Caco-2 (cell line): ENCODE results near the gene MMP20. TPM values are rescaled to one million over a fixed set of nuclear protein-coding genes. Genes with fewer than 3 reads are reported as not detected.
A peak's percentile ranks its signal among the peaks of the same experiment; 100 is the strongest.

Experiments used
- Bru-seq: library from RNA; stranded (reverse); fragments of 400-500 nt; gene quantifications from one replicate; lab custom pipeline; 2021; lab: Mats Ljungman, UMichigan
- BruChase-seq, 2 experiments: library from RNA; stranded (reverse); fragments of 400-500 nt; gene quantifications; one replicate each; lab custom pipeline; 2021; lab: Mats Ljungman, UMichigan
- BruUV-seq: library from RNA; stranded (reverse); fragments of 400-500 nt; replicated peaks from 2 replicates; lab custom pipeline; 2021; lab: Mats Ljungman, UMichigan
- CTCF ChIA-PET: fragments of 300-600 bp; sonication (Branson Sonifier 250); formaldehyde crosslinking; loops from one replicate; lab custom pipeline; 2022; ENCODE audit warnings: antibody characterized with exemption; lab: Charles Lee
- POLR2A ChIA-PET: fragments of 300-600 bp; sonication (Branson Sonifier 250); formaldehyde crosslinking; loops from one replicate; lab custom pipeline; 2022; ENCODE audit warnings: antibody characterized with exemption; lab: Charles Lee
- DNase-seq, 2 experiments: peaks; one replicate each; pipeline versions ENCODE4 v3.0.0 to v3.0.0-alpha.2; 2020 to 2022
- H3K27me3 ChIP-seq: replicated peaks from 2 replicates; pipeline ENCODE4 v1.6.0; 2011; ENCODE audit warnings: low read length; ENCODE audit not compliant: control insufficient read depth, insufficient read depth
- H3K36me3 ChIP-seq: 2 replicates; pipeline ENCODE4 v1.5.1; 2011; ENCODE audit warnings: low read length; ENCODE audit not compliant: control insufficient read depth, insufficient read depth
- H3K4me1 ChIP-seq: fragments of 250-450 bp; sonication (Bioruptor Pico); 2 replicates; pipeline ENCODE4 v1.5.1; 2020; ENCODE audit warnings: mild to moderate bottlenecking
- H3K4me3 ChIP-seq: 2 replicates; pipeline ENCODE4 v1.5.1; 2011; ENCODE audit warnings: low read depth, mild to moderate bottlenecking, control low read depth, low read length
- H3K9me3 ChIP-seq: fragments of 250-450 bp; sonication (Bioruptor Pico); 2 replicates; pipeline ENCODE4 v1.5.1; 2020; ENCODE audit warnings: mild to moderate bottlenecking, moderate library complexity
- H3K27ac Mint-ChIP-seq: one replicate; pipeline ENCODE4 v1.8.0; 2022; ENCODE audit warnings: mixed read lengths; ENCODE audit not compliant: unreplicated experiment
- H3K27me3 Mint-ChIP-seq: one replicate; pipeline ENCODE4 v1.8.0; 2022; ENCODE audit warnings: mixed read lengths; ENCODE audit not compliant: insufficient read depth, unreplicated experiment
- H3K36me3 Mint-ChIP-seq: one replicate; pipeline ENCODE4 v1.8.0; 2022; ENCODE audit warnings: mild to moderate bottlenecking, mixed read lengths; ENCODE audit not compliant: insufficient read depth, unreplicated experiment
- H3K4me1 Mint-ChIP-seq: one replicate; pipeline ENCODE4 v1.8.0; 2022; ENCODE audit warnings: low read depth, mixed read lengths; ENCODE audit not compliant: unreplicated experiment
- H3K4me3 Mint-ChIP-seq: one replicate; pipeline ENCODE4 v1.8.0; 2022; ENCODE audit warnings: mild to moderate bottlenecking, moderate library complexity, mixed read lengths; ENCODE audit not compliant: unreplicated experiment
- H3K9me3 Mint-ChIP-seq: one replicate; pipeline ENCODE4 v1.8.0; 2022; ENCODE audit warnings: mixed read lengths; ENCODE audit not compliant: unreplicated experiment
- intact Hi-C: fragments of 100-400 bp; cut with micrococcal nuclease; formaldehyde crosslinking; loops from one replicate; pipeline ENCODE4 v1.10.0; 2022; ENCODE audit not compliant: unreplicated experiment
- long read RNA-seq: library from polyadenylated mRNA; stranded (forward); transcript quantifications from one replicate; pipeline ENCODE4 v2.0.0, GENCODE V29; 2022
- total RNA-seq: library from RNA; stranded (reverse); gene quantifications from 2 replicates; pipeline ENCODE4 v1.2.3, GENCODE V29; 2022
- TF ChIP-seq, protein P1 (sequence below), 2 experiments: fragments of 200-600 bp in 1 of 2; IDR thresholded peaks; 1 replicate in 1 of 2; 2 replicates in 1 of 2; pipeline versions ENCODE4 v1.5.1 to v1.8.0; 2011 to 2022; ENCODE audit warnings: antibody characterized with exemption in 1 of 2, control low read depth in 1 of 2, inconsistent platforms in 1 of 2, low read depth in 1 of 2, low read length in 1 of 2, mild to moderate bottlenecking in 1 of 2, moderate library complexity in 1 of 2; ENCODE audit not compliant: insufficient read depth in 1 of 2, severe bottlenecking in 1 of 2, unreplicated experiment in 1 of 2

Gene MMP20, protein sequence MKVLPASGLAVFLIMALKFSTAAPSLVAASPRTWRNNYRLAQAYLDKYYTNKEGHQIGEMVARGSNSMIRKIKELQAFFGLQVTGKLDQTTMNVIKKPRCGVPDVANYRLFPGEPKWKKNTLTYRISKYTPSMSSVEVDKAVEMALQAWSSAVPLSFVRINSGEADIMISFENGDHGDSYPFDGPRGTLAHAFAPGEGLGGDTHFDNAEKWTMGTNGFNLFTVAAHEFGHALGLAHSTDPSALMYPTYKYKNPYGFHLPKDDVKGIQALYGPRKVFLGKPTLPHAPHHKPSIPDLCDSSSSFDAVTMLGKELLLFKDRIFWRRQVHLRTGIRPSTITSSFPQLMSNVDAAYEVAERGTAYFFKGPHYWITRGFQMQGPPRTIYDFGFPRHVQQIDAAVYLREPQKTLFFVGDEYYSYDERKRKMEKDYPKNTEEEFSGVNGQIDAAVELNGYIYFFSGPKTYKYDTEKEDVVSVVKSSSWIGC
- total RNA-seq, result not detected in 2 replicates
- Bru-seq, nascent RNA, result percentile 11 among the genes with signal in this experiment
- BruChase-seq, experiment 1, labeled RNA remaining after a 2-hour chase, result percentile 8 among the genes with signal in this experiment
- BruChase-seq, experiment 2, labeled RNA remaining after a 6-hour chase, result percentile 6 among the genes with signal in this experiment
- long read RNA-seq, result 0 reads

DNA sequence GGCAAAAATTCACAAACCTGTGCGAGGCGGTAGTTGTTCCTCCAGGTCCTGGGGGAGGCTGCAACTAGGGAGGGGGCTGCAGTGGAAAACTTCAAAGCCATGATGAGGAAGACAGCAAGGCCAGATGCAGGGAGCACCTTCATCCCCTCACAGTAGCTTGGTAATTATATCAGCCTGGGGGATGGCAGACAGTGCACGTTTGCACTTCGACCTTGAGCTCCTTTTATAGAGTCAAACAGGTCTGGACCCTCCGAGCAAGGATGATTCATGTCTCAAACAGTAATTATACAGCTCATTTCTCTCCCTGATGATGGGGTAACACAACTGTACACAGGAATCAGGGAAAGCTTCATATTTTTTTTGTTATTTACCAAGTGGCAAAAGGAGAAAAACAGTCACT, at the start of gene MMP20:
Gene MMP20, minus strand, starts transcription at position 156 of the 400 bp plus-strand sequence. Its CDS starts 13 bp downstream, at position 143.
- no peaks in the 10 kb centered on the region for H3K9me3 Mint-ChIP-seq
- intact Hi-C loops, result no loop called here
- BruUV-seq, result no TSS peak
- H3K27me3 ChIP-seq, result no peaks in the 10 kb centered on the region
- peaks cover 4% of the 10 kb centered on the region; the same call in 1 of the 2 replicates for H3K4me1 ChIP-seq
- peaks cover 17% of the 10 kb centered on the region for H3K4me1 Mint-ChIP-seq
- H3K27ac Mint-ChIP-seq, result no peak within 1 kb of the TSS
- no peak within 1 kb of the TSS for H3K4me3 ChIP-seq
- H3K36me3 ChIP-seq, result no peaks in the 10 kb centered on the region
- ChIA-PET CTCF (interaction anchor here (0.9 to 1.5 kb wide), 4 partner anchors 12 to 284 kb away, joined by 3 to 9 read pairs (median 4); no protein-coding TSS in a partner anchor), POLR2A (no interaction called here)
- H3K4me3 Mint-ChIP-seq, result no peak within 1 kb of the TSS
- no peaks in the 10 kb centered on the region for H3K9me3 ChIP-seq
- H3K27me3 Mint-ChIP-seq, result no peaks in the 10 kb centered on the region
- TF ChIP-seq, protein P1, sequence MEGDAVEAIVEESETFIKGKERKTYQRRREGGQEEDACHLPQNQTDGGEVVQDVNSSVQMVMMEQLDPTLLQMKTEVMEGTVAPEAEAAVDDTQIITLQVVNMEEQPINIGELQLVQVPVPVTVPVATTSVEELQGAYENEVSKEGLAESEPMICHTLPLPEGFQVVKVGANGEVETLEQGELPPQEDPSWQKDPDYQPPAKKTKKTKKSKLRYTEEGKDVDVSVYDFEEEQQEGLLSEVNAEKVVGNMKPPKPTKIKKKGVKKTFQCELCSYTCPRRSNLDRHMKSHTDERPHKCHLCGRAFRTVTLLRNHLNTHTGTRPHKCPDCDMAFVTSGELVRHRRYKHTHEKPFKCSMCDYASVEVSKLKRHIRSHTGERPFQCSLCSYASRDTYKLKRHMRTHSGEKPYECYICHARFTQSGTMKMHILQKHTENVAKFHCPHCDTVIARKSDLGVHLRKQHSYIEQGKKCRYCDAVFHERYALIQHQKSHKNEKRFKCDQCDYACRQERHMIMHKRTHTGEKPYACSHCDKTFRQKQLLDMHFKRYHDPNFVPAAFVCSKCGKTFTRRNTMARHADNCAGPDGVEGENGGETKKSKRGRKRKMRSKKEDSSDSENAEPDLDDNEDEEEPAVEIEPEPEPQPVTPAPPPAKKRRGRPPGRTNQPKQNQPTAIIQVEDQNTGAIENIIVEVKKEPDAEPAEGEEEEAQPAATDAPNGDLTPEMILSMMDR (IDR thresholded peaks at IDR 0.05; ENCODE audit: insufficient read depth in 1 of 2, low read depth in 1 of 2, low read length in 1 of 2, severe bottlenecking in 1 of 2, unreplicated experiment in 1 of 2), result no peak
- no peaks in the 10 kb centered on the region for H3K36me3 Mint-ChIP-seq
- no peak for DNase-seq

DNA sequence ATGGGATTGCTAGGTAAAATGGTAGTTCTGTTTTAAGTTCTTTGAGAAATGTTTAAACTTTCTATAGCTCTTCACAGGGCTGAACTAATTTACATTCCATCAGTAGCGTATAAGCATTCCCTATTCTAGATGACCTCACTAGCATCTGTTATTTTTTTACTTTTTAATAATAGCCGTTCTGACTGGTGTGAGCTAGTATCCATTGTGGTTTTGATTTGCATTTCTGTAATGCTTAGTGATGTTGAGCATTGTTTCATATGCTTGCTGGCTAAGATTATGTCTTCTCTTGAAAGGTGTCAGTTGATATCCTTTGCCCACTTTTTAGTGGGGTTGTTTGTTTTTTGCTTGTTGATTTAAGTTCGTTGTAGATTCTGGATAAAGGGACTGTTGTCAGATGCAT, 44.5 kb upstream of the MMP20 start:
- ChIA-PET POLR2A (no interaction called here), CTCF (no interaction called here)
- H3K4me1 ChIP-seq, result 0 out of 2 replicates have a peak, but pooled peaks cover 5% of the 10 kb centered on the region
- H3K27me3 ChIP-seq, result no peaks in the 10 kb centered on the region
- no peaks in the 10 kb centered on the region for H3K9me3 ChIP-seq
- H3K4me3 ChIP-seq, result no peak overlapping the region
- H3K36me3 ChIP-seq, result no peaks in the 10 kb centered on the region
- DNase-seq, result no peak
- Mint-ChIP-seq H3K4me3 (no peak overlapping the region), H3K4me1 (peaks cover 6% of the 10 kb centered on the region), H3K27me3 (peaks cover 9% of the 10 kb centered on the region), H3K9me3 (no peaks in the 10 kb centered on the region), H3K36me3 (no peaks in the 10 kb centered on the region), H3K27ac (no peak overlapping the region)
- TF ChIP-seq, protein P1 (IDR thresholded peaks at IDR 0.05; ENCODE audit: insufficient read depth in 1 of 2, low read depth in 1 of 2, low read length in 1 of 2, severe bottlenecking in 1 of 2, unreplicated experiment in 1 of 2), result no peak
- intact Hi-C loops, result loop anchor here (5.0 to 10.0 kb wide), 4 partner anchors 117 to 807 kb away; partner anchors contain the start of gene MMP7
- no TSS peak for BruUV-seq
